ENCODE results near the gene TCP11L1. TPM values are rescaled to one million over a fixed set of nuclear protein-coding genes. Genes with fewer than 3 reads are reported as not detected.

Gene TCP11L1, protein sequence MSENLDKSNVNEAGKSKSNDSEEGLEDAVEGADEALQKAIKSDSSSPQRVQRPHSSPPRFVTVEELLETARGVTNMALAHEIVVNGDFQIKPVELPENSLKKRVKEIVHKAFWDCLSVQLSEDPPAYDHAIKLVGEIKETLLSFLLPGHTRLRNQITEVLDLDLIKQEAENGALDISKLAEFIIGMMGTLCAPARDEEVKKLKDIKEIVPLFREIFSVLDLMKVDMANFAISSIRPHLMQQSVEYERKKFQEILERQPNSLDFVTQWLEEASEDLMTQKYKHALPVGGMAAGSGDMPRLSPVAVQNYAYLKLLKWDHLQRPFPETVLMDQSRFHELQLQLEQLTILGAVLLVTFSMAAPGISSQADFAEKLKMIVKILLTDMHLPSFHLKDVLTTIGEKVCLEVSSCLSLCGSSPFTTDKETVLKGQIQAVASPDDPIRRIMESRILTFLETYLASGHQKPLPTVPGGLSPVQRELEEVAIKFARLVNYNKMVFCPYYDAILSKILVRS
- 15.8 to 24.5 TPM (median 20.9 TPM) in 5 replicates for total RNA-seq (2022; extraction: Qiagen RNA extraction; ENCODE audit: low read depth)

DNA sequence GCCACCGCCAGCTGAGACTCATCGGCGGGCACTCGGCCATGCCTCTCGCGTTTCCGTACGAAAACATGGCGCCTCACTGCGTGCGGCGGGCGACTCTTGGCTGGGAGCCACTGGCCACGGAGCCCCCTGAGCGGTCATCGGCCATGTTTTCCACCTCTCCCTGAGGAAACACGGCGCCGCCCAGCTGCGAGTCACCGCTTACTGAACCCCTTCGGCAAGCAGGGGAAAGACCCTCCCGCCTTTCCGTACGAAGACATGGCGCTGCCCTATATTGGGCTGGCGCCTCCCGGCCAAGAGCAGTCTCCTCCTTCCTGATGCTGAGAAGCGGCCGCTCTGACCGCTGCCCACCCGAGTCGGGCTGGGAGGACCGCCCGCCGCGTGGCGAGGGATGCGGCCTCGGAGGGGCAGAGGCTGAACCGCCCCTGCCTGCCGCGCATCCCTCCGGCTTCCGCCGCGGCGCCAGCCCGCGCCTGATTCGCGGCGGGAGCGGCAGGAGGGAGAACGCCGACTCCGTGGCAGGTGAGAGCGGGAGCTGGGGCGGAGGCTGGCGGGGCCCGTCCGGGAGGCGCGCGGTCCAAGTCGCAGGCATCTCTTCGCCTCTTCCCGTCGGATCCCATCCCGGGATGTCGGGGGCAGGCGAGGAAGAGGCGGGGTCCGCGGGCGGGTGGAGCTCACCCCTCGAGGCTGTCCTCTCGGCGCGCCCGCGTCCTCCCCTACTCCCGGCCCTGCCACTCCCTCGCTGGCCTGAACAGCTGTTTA lies at the start of gene TCP11L1:
Gene TCP11L1, plus strand, starts transcription at position 299 of the 759 bp plus-strand sequence. CDS start 4,202 bp downstream, outside the sequence.

DNA sequence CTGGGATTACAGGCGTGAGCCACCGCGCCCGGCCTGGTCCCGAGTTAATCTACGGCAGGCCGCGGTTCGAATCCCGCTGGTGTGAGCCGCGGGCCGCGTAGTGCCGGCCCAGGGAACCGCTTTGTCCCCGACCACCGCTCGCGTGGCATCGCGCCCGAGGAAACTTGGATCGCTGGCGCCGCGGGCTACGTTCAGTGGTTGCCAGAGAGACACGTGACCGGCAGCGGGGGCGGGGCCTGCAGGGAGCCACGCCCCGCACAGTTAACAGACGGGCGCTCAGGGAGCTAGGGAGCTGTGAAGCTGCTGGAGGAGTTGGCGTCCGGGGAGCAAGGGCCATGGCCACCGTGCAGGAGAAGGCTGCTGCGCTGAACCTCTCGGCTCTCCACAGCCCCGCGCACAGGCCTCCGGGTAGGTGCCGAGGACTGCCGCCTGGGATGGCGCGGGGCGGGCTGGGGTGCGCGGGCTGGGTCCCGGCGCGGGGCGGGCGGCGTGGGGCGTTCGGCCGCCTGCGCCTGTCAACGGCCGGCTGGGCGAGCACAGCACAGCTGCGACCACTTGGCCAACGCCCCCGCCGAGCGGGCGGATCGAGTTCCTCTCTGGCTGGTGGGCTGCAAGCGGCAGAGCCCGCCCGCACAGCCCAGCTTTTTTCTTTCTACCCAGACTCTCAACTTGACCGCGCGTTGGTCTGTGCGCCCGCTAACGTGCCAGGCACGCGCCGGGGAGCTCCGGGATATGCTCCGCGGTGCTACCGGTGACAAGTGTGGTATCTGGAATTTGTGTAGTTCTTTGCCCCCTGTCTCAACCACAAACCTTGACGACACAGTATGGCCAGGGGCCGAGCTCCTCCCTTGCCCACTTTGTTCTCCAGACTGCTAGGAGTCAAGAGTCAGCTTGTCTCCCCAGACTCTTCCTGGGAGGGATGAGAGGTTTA lies 23.5 kb upstream of the TCP11L1 start, which contains the start of gene DEPDC7:
Gene DEPDC7, plus strand, starts transcription at position 258 of the 931 bp plus-strand sequence. Its CDS starts 78 bp downstream, at position 336.

Other genes with a start within 250 kb of the TCP11L1 start
- gene CCDC73, start 244.9 kb upstream of the TCP11L1 start, total RNA-seq (2022; extraction: Qiagen RNA extraction; ENCODE audit: low read depth), result 0.02 to 0.06 TPM (median 0.05 TPM) in 4 of 5 replicates, not detected in the other
- 0.47 to 0.76 TPM (median 0.62 TPM) in 5 replicates for gene PRRG4, start 209.6 kb upstream of the TCP11L1 start, total RNA-seq (2022; extraction: Qiagen RNA extraction; ENCODE audit: low read depth)
- gene QSER1, start 146.8 kb upstream of the TCP11L1 start, total RNA-seq (2022; extraction: Qiagen RNA extraction; ENCODE audit: low read depth), result 17.0 to 26.2 TPM (median 23.1 TPM) in 5 replicates
- gene DEPDC7, start 23.7 kb upstream of the TCP11L1 start, total RNA-seq (2022; extraction: Qiagen RNA extraction; ENCODE audit: low read depth), result 7.2 to 9.7 TPM (median 8.0 TPM) in 5 replicates
- 25.1 to 31.5 TPM (median 31.0 TPM) in 5 replicates for gene CSTF3, start 121.9 kb downstream of the TCP11L1 start, total RNA-seq (2022; extraction: Qiagen RNA extraction; ENCODE audit: low read depth)
- gene HIPK3, start 217.8 kb downstream of the TCP11L1 start, total RNA-seq (2022; extraction: Qiagen RNA extraction; ENCODE audit: low read depth), result 15.2 to 23.5 TPM (median 19.1 TPM) in 5 replicates